Glutamatergic neuron (in vitro differentiated cells): ENCODE measurements around the gene ITPR1. TPM values are rescaled to one million over a fixed set of nuclear protein-coding genes. Genes with fewer than 3 reads are reported as not detected.

Experiments
- DNase-seq: peaks from one replicate; pipeline ENCODE4 v3.0.0; 2022
- H3K27ac Mint-ChIP-seq: one replicate; pipeline ENCODE4 v1.8.0; 2020; ENCODE audit warnings: mild to moderate bottlenecking, mixed read lengths, inconsistent platforms; ENCODE audit not compliant: unreplicated experiment
- H3K27me3 Mint-ChIP-seq: one replicate; pipeline ENCODE4 v1.8.0; 2020; ENCODE audit warnings: mild to moderate bottlenecking, moderate library complexity, mixed read lengths, inconsistent platforms; ENCODE audit not compliant: unreplicated experiment
- H3K36me3 Mint-ChIP-seq: one replicate; pipeline ENCODE4 v1.8.0; 2020; ENCODE audit warnings: mild to moderate bottlenecking, mixed read lengths, inconsistent platforms; ENCODE audit not compliant: unreplicated experiment
- H3K4me1 Mint-ChIP-seq: one replicate; pipeline ENCODE4 v1.8.0; 2020; ENCODE audit warnings: mild to moderate bottlenecking, low read depth, mixed read lengths, inconsistent platforms; ENCODE audit not compliant: unreplicated experiment
- H3K4me3 Mint-ChIP-seq: one replicate; pipeline ENCODE4 v1.8.0; 2020; ENCODE audit warnings: mild to moderate bottlenecking, mixed read lengths, inconsistent platforms; ENCODE audit not compliant: unreplicated experiment
- H3K9me3 Mint-ChIP-seq: one replicate; pipeline ENCODE4 v1.8.0; 2020; ENCODE audit warnings: mild to moderate bottlenecking, moderate library complexity, mixed read lengths, inconsistent platforms; ENCODE audit not compliant: unreplicated experiment
- CTCF ChIP-seq: fragments of 200-600 bp; sonication (generic); IDR thresholded peaks from one replicate; pipeline ENCODE4 v1.5.0; 2021; ENCODE audit not compliant: partially characterized antibody, unreplicated experiment
- total RNA-seq: library from RNA; stranded (reverse); fragmentation: NEBNext Ultra II Directional; extraction: Animal tissue kit (Norgen Biotek cat#: 25700); gene quantifications from one replicate; pipeline ENCODE4 v1.2.1, GENCODE V29; 2021; ENCODE audit not compliant: unreplicated experiment

Gene ITPR1
- total RNA-seq, 1 donor from 2014 or later, result 6.9 TPM

DNA sequence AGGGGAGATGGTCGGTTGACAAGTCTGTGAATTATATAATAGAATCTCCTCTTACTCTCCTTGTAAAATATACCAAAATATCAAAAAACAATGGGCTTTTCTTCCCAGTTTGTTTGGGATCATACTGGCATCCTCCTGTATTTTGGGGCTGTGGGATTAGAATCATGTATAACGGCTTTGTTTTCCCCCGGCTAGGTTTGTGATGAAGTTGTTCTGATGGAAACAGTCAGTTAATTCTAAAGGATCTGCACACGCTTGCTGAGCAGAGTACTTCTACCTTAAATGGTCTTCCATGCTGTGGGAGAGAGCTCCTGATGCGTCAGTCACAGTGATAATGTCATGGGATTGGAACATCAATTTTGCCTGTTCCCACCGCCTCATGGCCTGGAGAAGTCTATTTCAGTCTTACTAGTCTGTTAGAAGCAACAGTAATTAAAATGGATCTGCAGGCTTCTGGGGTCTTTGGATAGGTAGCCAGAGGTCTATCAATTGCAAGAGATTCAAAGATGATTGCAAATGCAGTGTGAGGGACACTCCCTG is 81.3 kb downstream of the ITPR1 start:
- H3K4me1 Mint-ChIP-seq, result no peaks in the 10 kb centered on the region

DNA sequence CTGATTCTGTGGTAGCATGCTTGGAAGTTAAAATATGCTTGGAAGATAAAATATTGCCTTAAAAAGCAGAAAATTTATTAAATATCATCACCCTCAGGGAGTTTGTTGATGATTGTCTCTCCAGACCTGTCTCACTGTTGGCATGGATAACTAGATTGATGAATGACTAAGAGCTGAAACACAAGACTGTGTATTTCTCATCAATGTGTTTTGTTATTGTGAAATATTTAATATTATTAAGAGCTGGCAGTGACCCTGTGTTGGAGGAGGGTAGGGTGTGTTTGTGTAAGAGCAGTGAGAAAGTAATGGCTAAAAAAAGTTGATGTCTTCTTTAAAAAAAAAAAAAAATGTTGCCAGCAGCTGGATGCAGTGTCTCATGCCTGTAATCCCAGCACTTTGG is 82.2 kb downstream of the ITPR1 start:
- Mint-ChIP-seq H3K27ac (no peak overlapping the region), H3K36me3 (no peaks in the 10 kb centered on the region), H3K4me1 (no peaks in the 10 kb centered on the region), H3K4me3 (no peak overlapping the region), H3K27me3 (no peaks in the 10 kb centered on the region), H3K9me3 (no peaks in the 10 kb centered on the region)
- no peak for TF ChIP-seq CTCF
- no peak for DNase-seq

More for the DNA sequence above, 81.3 kb downstream of the ITPR1 start:
- Mint-ChIP-seq H3K4me3 (no peak overlapping the region), H3K9me3 (no peaks in the 10 kb centered on the region), H3K27me3 (no peaks in the 10 kb centered on the region), H3K36me3 (no peaks in the 10 kb centered on the region), H3K27ac (no peak overlapping the region)
- no peak for DNase-seq
- TF ChIP-seq CTCF, result no peak

- no peaks in the 10 kb centered on the region for H3K27me3 Mint-ChIP-seq
- H3K4me1 Mint-ChIP-seq, result no peaks in the 10 kb centered on the region
- no peaks in the 10 kb centered on the region for H3K9me3 Mint-ChIP-seq
- no peak for DNase-seq
- TF ChIP-seq CTCF, result no peak
- no peak overlapping the region for H3K27ac Mint-ChIP-seq
- H3K4me3 Mint-ChIP-seq, result no peak overlapping the region
- no peaks in the 10 kb centered on the region for H3K36me3 Mint-ChIP-seq
These were observed 84.6 kb downstream of the ITPR1 start for GRCh38 chr3:4577721-4578120.

DNA sequence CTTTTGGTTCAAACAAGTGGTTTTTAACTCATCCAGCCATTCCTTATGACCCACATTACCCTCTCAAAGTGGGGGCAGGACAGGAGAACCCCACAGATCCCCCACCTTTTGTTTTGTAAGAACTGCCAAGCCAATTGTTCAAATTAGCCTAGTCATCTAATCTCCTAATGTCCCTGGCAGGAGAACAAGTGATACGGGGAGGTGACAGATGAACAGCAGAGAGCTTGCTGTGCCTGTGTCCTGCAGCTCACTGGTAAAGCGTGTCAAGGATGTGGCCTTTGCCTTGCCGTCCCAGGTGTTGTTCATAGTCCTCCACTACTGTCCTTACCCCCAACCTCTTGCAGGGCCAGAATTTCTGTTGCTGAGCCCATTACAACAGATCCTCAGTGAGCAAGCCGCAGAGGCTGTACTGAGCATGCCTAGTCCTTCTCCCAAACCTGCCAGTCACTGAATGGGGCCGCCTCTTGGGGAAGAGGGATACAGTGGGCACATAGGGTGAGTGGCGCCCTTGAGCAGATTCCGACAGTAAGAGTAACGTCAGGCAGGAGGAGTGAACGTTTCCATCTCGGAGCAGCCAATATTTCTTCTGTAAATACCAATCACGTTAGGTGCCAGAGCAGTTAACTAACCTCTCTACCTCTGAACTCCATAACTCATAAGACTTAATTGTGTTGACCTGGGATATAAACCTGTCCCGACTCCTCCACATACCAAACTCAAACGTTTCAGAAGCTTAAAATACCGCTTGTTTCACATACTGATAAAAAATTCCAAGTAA is 87.4 kb downstream of the ITPR1 start:
- H3K36me3 Mint-ChIP-seq, result no peaks in the 10 kb centered on the region
- no peak overlapping the region for H3K4me3 Mint-ChIP-seq
- no peak overlapping the region for H3K27ac Mint-ChIP-seq
- no peaks in the 10 kb centered on the region for H3K4me1 Mint-ChIP-seq
- no peaks in the 10 kb centered on the region for H3K27me3 Mint-ChIP-seq
- no peak for DNase-seq
- TF ChIP-seq CTCF, result no peak
- H3K9me3 Mint-ChIP-seq, result no peaks in the 10 kb centered on the region

GRCh38 chr3:4581124-4581424 is 87.9 kb downstream of the ITPR1 start:
- TF ChIP-seq CTCF, result no peak
- Mint-ChIP-seq H3K4me3 (no peak overlapping the region), H3K36me3 (no peaks in the 10 kb centered on the region), H3K4me1 (no peaks in the 10 kb centered on the region), H3K9me3 (no peaks in the 10 kb centered on the region), H3K27ac (no peak overlapping the region), H3K27me3 (no peaks in the 10 kb centered on the region)
- DNase-seq, result no peak
